ENCODE data around the gene GPC2. TPM values are rescaled to one million over a fixed set of nuclear protein-coding genes. Genes with fewer than 3 reads are reported as not detected.
"Not testable (repeated sequence)": the region's sequence is repeated elsewhere in the genome, so short reads cannot be mapped to it uniquely, and the experiment has no call there.

GPC2 gene
- total RNA-seq, 1 donor from 2014 or later, result 6.8 TPM

DNA sequence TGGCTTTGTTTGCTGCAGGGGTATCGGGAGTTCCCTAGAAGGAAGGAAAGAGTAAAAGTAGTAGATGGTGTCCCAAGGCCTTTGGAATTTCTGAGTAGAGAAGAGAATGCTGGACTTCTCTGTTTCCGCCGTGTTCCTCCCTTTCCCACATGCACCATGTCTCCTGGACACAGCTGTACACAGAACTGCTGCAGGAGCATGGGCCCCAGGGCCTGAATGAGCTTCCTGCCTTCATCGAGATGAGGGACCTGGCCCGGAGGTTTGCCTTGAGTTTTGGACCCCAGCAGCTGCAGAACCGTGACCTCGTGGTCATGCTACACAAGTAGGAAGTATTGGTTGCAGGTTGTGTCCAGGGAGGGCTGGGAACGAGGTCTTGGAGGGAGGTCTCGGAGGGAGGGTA is 27.3 kb upstream of the GPC2 start:
- no peak for DNase-seq (ENCODE audit: extremely low read depth, low read depth, low spot score)

DNA sequence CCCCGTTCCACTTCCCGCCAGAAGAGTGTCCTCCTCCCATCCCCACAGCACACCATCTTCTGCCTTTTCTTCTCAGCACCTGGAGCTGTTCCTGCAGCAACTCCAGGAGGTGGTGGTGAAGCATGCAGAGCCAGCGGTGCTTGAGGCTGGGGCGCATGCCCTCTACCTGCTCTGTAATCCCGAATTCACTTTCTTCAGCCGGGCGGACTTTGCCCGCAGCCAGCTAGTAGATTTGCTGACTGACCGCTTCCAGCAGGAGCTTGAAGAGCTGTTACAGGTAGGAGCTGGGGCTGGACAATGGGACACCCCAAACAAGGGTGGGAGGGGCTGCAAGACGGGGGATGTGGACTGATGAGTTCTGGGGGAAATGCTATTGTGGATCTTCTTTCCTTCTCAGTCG is 23.5 kb upstream of the GPC2 start:
- no peak for DNase-seq (ENCODE audit: extremely low read depth, low read depth, low spot score)

DNA sequence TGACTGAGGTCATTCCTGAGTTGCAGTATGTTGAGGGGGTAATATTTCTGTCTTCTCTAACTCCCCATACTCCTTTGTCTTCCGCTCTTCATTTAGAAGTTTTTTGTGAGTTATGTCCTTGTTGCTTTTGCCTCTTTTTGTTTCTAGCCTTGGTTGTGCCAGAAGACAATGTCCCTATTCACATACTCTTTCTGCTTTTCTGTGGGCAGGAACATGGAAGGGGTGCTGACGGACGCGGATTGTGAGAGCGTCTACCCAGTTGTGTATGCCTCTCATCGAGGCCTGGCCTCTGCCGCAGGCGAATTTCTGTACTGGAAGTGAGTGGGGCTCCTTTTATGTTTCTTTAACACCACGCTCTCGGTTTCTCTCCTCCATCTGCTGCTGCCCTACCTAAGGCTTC is 21.1 kb upstream of the GPC2 start:
- DNase-seq (ENCODE audit: extremely low read depth, low read depth, low spot score), result no peak

- DNase-seq (ENCODE audit: extremely low read depth, low read depth, low spot score), result not testable (repeated sequence)
Observed at GRCh38 chr7:100195901-100196322, 18.7 kb upstream of the GPC2 start.

DNA sequence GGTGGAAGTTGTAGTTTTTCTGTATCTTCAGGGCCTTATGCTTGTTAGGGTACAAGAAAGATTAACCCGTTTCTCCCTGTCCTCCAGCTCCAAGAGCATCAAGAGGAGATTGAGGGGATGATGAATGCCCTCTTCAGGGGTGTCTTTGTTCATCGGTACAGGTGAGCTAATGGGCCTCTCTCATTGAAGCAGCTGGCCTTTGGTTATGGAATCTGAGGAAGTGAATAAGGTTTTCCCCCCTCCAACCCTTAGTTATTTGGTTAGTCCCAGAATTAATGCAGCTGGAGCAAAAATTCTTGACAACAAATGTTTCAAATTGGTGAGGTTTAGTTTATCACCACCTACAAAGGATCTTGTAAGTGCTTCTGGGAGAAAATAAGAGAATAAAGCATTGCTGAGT is 18.0 kb upstream of the GPC2 start:
- no peak for DNase-seq (ENCODE audit: extremely low read depth, low read depth, low spot score)

- DNase-seq (ENCODE audit: extremely low read depth, low read depth, low spot score), result no peak
Observed at GRCh38 chr7:100192969-100193368, 15.8 kb upstream of the GPC2 start.

GRCh38 chr7:100192281-100192862 is 15.2 kb upstream of the GPC2 start:
- DNase-seq (ENCODE audit: extremely low read depth, low read depth, low spot score), result not testable (repeated sequence)

GRCh38 chr7:100191775-100192174 is 14.6 kb upstream of the GPC2 start:
- DNase-seq (ENCODE audit: extremely low read depth, low read depth, low spot score), result no peak

DNA sequence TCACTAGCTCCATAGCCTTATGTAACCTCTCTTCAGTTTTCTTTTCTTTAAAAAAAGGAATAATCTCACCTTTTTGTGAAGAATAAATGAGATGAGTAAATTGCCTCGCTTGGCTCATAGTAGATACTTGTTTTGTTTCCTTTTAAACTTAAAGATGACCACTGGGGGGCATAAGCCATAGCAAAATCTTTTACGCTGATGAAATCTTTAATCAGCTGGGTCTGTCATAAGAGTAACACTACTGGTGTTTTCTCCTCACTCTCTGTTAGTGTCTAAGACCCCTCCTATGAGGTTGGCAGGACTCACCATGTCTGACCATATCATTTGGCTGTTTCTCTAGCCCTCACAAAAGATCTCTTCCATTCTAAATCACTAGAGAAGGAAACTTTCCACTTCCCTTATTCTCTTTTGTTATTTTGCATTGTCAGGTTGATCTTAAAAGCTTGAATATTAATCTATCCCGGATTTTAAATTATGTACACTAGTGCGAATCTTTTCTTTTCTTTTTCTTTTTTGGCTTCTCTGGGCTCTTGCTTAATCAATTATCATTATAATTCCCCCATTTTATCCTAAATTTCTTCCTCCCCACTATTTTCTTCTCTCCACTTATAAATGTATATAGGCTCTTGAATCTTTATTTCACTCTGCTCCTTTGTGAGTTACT is 13.0 kb upstream of the GPC2 start:
- no peak for DNase-seq (ENCODE audit: extremely low read depth, low read depth, low spot score)

GRCh38 chr7:100189061-100189460 is 11.9 kb upstream of the GPC2 start:
- no peak for DNase-seq (ENCODE audit: extremely low read depth, low read depth, low spot score)

GRCh38 chr7:100185726-100186125 is 8.5 kb upstream of the GPC2 start:
- no peak for DNase-seq (ENCODE audit: extremely low read depth, low read depth, low spot score)

DNA sequence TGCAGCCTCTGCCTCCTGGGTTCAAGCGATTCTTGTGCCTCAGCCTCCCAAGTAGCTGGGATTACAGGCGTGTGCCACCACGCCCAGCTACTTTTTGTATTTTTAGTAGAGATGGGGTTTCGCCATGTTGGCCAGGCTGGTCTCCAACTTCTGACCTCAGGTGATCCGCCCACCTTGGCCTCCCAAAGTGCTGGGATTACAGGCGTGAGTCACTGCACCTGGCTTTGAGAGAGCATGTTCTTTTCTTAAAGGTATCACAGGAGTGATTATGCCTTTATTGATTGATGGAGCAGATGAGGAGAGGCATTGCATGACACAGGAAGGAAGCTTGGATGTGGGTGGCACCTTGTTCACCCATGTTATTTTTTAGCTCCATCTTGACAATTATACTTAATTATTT is 5.9 kb upstream of the GPC2 start:
- DNase-seq (ENCODE audit: extremely low read depth, low read depth, low spot score), result not testable (repeated sequence)

GRCh38 chr7:100182616-100183015 is 5.4 kb upstream of the GPC2 start:
- DNase-seq (ENCODE audit: extremely low read depth, low read depth, low spot score), result not testable (repeated sequence)

- not testable (repeated sequence) for DNase-seq (ENCODE audit: extremely low read depth, low read depth, low spot score)
Observed at GRCh38 chr7:100180084-100180483, 2.9 kb upstream of the GPC2 start.

DNA sequence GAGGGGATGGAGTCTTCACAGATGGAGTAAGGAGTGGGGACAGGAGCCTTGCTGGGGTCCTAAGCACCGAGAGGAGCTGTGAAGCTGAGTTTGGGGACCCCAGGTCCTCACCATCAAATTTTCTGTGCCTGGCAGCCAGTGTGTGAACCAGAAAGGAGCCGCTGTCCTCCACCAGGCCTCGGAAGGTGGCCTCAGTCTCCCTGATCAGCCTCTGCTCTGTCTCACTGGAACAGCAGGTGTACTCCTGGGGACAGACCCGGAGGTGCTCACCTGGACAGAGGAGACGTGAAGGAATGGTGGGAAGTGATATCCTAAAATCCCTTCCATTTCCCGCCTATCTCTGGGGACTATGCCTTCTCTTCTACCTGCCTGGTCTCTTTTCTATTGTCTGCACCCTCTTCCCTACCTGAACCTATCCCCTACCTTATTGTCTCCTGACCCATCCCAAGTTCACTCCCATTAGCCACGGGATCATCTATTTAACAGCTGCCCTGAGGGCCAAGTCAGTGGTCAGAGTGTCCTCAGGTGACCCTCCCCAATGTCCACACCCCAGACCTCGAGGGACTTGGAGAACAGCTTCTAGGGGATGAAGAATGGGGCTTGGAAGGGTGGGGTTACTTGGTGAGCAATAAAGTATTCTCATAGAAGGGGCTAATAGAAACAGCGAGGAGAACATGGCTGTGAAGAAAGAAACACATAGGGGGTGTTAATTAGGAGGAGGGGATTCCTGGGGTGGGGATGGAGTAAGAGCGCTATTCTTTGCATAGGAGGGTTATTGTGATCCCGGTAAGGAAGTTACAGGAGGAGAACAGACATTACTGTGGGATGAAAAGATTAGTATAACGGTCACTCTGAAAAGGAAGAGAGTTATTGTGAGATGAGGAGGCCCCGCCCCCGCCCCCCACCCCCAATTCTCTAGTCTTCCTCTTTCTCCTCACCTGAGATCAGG is 811 bp downstream of the GPC2 start:
- no peak for DNase-seq (ENCODE audit: extremely low read depth, low read depth, low spot score)

GRCh38 chr7:100175296-100175935 is 1.8 kb downstream of the GPC2 start:
- no peak for DNase-seq (ENCODE audit: extremely low read depth, low read depth, low spot score)

DNA sequence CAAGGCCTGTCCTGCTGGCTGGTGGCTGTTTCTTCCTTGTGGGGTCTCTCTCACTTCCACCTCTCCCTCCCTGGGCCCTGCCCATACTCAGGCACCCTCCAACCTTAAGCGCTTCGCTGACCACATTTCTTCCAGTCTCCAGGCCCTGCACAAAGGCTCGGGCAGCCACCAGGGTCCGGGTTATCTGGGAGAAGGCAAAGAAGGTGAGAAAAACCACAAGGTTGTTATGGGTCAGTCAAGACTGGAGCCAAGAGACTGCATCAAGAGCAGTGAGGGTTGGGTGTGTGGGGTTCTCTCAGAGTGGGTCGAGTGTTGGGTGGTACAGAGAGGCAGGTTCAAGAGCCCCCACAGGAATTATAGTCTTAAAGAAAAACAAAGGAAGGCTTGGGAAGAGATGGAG is 2.6 kb downstream of the GPC2 start:
- no peak for DNase-seq (ENCODE audit: extremely low read depth, low read depth, low spot score)

- DNase-seq (ENCODE audit: extremely low read depth, low read depth, low spot score), result no peak
Observed at GRCh38 chr7:100173806-100174495, 3.2 kb downstream of the GPC2 start.

GRCh38 chr7:100171840-100172239 is 5.3 kb downstream of the GPC2 start:
- no peak for DNase-seq (ENCODE audit: extremely low read depth, low read depth, low spot score)

GRCh38 chr7:100171087-100171681 is 6.0 kb downstream of the GPC2 start:
- DNase-seq (ENCODE audit: extremely low read depth, low read depth, low spot score), result no peak
